Loucy (cell line): Measurements from ENCODE around the gene ITPK1.

Source experiments
- EZH2phosphoT487 ChIP-seq: fragments of 200-600 bp; IDR thresholded peaks from 2 replicates; pipeline ENCODE4 v1.6.1; 2018; ENCODE audit warnings: antibody characterized with exemption, mild to moderate bottlenecking, moderate library complexity, borderline replicate concordance
- TF ChIP-seq, protein P1 (sequence below): fragments of 200-600 bp; sonication (generic); conservative IDR thresholded peaks from 2 replicates; pipeline ENCODE4 v1.5.1; 2014; ENCODE audit warnings: mild to moderate bottlenecking, antibody characterized with exemption, low read length

DNA sequence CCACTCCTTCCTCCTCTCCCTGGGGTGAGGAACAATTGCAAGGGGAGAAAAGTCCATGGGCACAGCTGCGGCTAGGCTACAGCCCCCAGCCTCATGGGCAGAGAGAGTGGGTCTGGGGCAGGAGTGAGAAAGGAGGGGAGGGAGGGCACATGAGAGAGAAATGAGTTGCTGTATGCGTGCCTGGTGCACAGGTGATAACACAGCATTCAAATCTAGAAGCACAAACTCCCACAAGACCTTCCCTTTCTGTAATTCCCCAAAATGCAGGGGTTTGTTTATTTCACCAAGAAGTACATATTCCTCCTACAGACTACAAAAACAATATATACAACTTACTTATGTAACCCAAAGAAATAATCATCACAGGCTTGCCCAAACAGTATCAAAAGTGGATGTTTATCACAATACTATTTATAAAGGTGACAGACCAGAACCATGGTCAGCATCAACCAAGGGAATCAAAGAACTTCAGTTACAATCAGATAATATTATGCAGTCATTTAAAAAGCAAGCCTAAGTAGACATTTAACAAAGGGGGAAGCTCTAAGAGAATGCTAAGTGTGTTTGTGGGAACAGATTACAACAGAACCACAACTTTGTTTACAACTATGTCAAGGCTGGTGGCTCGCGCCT lies 54.2 kb downstream of the ITPK1 start:
- TF ChIP-seq, protein P1, sequence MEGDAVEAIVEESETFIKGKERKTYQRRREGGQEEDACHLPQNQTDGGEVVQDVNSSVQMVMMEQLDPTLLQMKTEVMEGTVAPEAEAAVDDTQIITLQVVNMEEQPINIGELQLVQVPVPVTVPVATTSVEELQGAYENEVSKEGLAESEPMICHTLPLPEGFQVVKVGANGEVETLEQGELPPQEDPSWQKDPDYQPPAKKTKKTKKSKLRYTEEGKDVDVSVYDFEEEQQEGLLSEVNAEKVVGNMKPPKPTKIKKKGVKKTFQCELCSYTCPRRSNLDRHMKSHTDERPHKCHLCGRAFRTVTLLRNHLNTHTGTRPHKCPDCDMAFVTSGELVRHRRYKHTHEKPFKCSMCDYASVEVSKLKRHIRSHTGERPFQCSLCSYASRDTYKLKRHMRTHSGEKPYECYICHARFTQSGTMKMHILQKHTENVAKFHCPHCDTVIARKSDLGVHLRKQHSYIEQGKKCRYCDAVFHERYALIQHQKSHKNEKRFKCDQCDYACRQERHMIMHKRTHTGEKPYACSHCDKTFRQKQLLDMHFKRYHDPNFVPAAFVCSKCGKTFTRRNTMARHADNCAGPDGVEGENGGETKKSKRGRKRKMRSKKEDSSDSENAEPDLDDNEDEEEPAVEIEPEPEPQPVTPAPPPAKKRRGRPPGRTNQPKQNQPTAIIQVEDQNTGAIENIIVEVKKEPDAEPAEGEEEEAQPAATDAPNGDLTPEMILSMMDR, result no peak
- TF ChIP-seq EZH2phosphoT487, result no peak
